HG03045 (cell line): Measurements from ENCODE around the gene AGBL4.

Experiments
- ATAC-seq: cut with Tn5 transposase; IDR thresholded peaks from one replicate; pipeline ENCODE4 v1.9.1; 2021; ENCODE audit warnings: mild to moderate bottlenecking, moderate library complexity; ENCODE audit not compliant: unreplicated experiment

AGBL4 gene

DNA sequence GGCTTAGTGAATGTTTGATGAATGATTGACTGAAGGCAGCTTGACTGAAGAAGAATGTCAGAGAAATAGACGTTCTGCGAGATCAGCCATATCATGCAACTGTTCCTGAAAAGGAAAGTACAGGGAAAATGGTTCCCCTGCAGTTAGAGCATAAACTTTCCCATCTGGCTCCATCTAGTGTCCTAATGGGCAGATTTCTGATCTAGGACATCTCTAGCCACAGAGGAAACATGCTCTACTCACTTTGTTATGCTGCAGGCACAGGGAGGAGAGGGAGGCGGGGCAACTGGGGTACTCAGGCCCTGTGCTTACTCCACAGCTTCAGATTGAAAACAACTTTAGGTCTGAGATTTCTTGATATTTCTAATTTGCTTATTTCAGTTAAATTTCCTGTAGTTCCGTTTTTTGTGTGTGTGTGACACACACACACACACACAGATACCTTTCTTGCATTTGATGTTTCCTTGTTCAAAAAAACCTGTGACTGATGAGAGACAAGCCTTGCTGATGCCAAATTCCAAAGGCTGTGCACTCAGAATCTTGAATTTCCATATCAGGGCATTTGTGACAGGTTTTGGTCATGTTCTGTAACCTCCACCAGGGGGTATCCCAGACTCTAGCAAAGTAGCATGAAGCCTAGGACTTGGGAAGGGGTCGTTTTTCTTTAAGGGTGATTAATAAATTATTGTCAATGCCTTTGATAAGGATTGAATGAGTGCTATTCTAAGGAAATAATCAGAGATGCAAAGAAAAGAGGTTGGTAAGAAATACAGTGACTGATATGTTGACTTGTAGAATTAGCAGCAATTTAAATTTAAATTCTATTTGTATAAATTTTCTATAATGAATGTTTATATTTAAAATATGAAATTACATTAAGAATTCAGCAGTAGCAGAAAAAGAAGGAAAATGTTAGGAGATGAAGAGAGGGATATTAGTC, 1107.4 kb downstream of the AGBL4 start:
- ATAC-seq: no peak

DNA sequence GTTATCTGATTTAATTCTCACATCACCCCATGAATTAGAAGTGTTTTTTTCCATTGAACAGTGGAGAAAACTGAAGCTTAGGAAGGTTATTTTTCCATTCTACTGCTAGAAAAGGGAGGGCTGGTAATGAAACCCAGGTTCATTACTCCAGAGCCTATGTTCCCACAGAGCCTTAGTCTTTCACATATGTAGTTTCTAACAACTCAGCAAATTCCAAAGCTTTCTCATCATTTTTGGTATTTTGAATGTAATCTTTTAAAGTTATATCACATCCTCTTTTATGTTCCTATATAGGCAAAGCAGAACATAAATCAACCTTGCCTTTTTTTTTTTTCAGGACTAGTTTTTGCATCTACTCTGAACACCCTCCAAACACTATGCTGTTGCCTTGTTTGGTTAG, 1115.1 kb downstream of the AGBL4 start:
- no peak for ATAC-seq

DNA sequence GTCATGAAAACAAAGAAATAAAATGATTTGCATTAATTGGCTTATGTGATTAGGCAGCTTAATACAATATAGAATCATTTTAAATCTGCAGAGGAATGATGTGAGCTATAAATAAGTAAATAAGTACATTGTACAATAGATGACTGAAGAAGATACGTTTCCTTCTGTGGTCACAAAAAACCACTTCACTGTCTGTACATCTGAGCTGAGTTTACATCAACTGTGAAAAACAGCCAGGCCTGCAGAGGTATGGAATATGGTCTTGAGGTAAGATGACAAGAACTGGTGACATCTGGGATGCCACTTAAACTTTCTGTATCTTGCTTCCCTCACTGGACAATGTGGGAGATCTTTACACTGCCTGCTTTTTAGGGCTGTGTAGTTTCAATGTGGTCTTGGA, 1117.0 kb downstream of the AGBL4 start:
- no peak for ATAC-seq

DNA sequence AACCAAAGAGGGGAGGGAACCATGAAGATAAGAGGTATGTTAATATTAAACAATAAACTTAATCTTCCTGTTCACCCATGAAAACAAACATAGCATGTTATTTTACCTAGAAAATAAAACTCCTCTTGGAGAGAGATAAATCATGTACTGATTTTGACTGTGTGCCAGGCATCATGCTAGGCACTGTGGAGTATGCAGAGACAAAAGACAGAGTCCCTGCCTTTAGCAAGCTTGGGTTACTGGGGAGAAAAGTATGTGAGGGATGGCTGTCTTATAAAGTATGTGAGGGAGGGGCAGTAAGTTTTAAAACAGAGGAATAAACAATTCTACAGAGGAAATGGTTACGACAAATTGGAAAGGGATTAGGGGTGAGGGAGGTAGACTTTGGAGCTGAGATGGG, 1117.6 kb downstream of the AGBL4 start:
- ATAC-seq: no peak

DNA sequence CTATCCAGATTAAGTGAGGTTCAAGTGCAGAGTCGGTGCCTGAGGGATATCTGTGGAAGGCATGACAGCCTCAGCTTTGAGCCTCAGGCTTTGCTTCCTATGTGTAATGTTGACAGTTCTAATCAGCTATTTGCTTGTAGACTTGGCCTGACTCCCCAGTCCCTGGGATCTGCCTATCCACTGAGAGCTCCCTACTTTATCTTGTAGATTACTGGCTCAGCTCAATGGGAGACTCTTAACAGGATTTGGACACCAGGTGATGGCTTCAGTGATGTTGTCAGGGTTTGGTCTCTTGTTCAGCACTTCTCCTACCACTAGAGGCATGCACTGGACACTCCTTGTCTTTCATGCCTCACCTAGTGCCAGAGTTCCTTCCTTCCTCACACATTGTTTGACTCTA, 1120.5 kb downstream of the AGBL4 start:
- ATAC-seq: no peak

DNA sequence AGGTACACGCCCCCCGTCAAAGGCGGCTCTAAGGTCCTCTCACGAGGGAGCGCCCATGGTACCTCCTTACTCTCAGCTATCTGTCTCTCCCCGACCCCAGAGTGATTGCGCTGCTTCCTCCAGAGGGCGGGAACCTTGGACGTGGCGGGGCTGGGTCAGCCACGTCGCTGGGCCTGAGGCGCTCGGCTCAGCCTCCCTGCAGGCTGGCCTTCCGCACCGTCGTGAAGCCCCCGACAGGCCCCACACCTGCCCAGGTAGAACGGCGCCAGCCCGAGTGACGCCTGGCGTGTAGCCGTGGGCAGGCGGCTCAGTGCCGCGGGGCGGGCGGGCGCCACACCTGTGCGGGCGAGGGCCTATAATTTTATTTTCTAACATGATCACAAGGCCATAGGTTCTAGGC, 1124.9 kb downstream of the AGBL4 start:
- ATAC-seq: no peak

DNA sequence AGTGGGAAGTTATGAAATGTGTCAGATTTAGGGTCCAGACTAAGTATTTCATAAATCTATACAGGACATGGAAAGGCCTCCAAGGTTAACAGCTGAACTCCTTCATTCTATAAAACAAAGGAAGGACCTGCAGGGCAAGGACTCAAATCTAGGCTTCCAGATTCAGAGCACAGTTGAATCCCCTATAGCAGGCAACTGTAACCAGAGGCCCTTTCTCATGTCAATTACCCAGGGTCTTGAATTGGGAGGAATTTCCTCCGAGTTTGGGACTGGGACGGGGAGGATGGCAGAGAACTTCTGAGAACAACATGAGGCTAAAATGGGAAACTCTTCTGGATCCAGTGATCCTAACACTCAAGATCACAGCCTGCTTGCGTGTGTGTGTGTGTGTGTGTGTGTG, 1134.1 kb downstream of the AGBL4 start:
- no peak for ATAC-seq

DNA sequence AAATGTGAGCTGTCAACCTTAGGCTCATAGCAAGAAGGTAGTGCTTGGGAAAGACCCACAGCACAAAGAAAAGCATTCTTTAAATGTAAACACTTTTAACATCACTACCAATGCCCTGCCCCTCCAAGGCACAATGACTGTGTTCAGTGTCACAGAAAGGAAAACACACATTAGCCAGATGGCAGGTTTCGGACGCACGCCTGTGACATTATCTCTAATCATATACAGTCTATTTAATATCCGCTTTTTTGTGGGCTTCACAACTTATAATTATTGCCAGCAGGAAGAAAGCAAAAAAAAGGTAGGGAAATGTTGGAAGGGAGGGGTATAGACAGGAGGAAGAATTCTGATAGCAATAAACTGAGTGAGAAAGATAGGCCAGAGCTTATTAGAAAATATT, 1134.7 kb downstream of the AGBL4 start:
- no peak for ATAC-seq

DNA sequence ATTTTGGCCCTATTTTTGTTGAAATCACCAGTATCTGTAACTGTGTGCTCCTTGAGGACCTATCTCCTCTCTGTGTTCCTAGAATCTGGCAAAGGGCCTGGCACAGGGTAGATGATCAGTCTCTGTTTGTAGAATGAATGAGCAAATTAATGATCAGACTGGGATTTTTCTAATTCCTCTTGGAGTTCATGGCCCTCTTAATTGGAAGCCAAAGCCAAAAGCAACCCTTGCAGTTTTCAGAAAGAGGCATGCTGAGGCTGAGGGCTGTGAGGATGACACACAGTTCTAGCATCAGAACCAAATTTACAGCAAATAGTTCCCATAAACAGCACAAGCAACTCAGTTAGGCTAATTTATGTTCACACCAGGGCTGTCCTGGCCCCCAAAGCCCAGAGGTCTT, 1136.0 kb downstream of the AGBL4 start:
- no peak for ATAC-seq

DNA sequence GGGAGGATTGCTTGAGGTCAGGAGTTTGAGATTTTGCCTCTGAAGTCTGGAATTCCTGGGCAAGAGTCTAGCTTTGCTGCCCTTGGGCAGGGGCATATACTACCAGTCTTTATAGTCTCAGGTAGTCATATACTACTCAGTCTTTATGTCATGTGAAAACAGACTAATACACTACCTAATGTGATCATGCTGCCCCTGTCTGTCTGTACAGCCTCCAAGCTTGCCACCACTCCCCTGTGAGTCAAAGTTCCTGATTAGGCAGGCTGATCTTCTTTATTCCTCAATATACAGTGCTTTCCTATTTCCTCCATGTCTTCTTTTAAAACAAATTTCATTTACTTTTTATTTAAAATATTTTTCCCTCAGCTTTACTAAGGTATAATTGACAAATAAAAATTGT, 1141.7 kb downstream of the AGBL4 start:
- ATAC-seq: no peak

DNA sequence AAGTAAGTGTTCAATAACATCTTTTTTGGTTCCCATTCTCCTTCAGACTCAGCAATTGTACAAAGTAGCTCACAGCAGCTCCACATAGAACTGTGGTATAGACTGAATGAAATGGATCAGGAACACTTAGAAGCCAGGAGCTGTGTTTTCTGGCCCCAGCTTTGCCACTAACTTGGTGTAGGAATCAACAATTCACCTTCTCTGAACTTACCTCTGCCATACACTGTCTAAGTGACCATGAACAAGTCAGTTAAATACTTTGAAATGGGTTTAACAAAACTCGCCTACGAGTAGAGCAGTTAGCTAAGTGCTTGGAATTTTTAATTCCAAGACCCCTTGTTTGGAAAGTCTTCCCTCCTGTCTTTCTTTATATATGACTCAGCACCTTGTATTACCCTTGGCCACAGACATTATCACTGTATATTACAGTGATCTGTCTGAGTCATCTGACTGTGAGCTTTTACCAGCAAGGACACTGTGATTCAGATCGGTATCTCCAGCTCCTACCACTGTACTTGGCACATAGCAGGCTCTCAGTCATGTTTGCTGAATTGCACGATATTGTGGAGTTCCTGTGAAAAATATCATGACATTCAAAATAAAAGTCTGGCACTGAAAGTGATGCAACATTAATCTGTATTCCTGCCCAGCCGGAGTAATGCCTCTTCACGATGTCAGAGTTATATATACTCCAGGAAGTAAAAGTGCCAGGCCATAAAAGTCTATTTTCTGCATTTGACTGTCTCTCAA, 1145.4 kb downstream of the AGBL4 start:
- no peak for ATAC-seq

DNA sequence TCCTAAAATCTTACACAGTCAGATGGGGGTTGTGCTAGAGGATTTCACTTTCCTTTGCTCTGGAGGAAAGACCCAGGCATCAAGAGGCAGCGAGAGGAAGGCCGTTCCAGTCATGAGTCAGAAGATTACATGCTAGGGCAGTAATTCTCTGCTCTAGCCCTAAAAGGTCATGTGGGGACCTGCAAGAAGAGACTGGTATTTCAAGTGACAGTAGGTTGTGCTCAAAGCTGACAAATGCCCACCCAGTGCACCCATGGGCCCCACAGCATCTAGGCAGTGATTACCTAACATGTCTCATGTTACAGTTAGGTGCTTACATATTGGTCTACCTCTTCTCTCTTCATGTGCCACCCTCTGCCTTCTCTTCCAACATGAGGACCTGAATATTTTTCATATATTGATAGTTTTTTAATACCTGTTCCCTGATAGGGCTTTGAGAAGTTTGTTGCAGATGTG, 1147.4 kb downstream of the AGBL4 start:
- ATAC-seq: no peak

DNA sequence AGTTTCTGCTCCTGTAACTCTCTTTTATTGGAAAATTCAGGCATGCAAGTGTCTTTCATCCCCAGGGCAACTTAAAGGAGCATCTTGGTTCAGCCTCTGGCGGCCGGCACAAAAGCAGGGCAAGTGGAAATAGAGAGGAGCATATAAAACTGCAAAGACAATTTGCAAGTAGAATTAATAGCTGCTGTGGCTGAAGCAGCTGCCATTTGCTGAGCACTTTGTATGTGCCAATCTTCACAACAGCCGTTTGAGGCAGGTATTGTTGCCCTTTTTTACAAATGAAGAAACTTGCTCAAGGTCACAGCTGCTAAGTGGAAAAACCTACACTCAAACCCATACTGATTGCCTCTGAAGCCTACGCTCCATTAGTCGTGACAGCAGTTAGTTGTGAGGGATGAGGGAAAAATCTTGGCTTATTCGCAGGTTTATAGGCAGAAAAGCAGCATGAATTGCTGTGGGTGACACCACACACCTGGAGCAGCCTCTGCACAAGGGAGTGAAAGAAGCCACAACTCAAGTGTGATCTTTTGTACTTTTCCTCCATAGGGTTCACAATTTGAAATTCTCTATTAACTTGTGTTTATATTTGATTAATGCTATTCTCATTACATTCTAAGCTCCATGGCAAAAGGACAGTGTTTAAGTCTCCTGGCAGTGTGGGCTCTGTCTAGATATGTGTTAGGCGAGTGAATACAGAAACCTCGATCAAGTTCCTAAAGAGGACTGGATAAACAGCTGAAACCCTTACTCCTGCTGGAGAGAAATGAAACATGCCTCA, 1148.0 kb downstream of the AGBL4 start:
- ATAC-seq: no peak

DNA sequence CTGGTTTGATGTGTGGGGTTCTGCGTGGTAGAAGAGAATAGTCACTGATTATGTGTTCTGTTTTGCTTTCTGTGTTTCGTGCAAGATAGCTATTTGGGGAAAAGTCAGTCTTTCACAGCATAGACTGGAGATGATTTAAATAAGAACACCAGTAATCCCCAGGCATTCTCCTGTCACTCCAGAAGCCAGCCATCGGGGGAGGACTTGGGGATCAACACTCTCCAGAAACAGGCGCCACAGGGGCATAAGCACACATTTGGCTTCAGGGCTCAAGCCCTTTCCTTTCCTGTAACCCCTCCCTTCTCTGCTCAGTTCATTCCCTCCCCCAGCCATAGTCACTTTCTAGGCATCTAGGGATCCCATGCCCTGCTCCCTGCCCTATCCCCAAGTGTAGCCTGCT, 1149.8 kb downstream of the AGBL4 start:
- ATAC-seq: no peak

DNA sequence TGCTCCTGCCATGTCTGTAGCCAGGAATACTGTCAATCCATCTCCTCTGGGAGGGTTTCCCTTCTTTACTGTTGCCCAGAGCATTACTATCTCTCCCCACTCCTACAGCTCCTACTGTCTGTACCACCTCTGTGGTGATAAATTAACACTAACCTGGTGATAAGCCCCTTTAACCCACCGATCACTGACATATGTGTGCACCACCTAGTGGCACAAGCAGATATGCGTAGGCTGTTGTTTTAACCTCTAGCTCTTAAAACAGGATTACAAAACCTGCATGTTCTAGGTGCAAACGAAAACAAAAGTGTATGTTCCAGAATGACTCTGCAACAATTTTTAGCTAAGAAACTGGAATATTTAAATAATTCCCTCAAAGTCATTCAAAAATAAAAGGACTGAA, 1153.2 kb downstream of the AGBL4 start:
- no peak for ATAC-seq

DNA sequence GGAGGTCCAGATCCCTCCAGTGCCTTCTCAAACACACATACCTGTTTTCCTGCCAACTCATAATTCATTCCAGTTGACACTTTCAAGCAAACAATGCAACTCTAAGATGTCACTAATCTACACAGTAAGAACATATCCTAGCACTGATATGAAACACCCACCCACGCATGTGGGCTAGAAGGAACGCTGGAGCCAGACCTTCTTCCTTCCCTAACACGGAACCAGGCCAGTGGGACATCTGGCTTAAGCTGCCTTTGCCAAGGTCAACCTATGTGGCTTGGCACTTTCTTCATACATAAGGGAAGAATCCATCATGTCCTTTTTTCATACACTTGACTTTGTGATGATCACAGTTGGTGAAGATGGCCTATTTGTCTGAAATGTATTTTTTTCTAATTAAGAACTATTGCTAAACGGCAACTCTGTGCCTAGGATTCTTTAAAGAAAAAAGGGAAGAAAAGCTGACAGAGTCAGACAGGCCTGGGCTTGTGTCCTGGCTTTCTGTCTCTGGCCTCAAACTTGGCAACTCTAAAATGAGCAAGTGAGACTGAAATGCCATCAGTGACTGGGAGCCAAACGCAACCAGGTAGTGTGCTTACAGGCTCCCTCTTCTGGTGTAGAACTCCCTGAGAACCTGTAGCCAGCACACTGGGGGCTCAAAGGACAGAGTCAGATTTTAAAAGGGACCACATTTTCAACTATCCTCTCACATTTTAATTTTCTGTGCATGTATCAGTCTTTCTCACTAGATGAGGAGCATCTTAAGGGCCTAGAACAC, 1154.4 kb downstream of the AGBL4 start:
- ATAC-seq: no peak

DNA sequence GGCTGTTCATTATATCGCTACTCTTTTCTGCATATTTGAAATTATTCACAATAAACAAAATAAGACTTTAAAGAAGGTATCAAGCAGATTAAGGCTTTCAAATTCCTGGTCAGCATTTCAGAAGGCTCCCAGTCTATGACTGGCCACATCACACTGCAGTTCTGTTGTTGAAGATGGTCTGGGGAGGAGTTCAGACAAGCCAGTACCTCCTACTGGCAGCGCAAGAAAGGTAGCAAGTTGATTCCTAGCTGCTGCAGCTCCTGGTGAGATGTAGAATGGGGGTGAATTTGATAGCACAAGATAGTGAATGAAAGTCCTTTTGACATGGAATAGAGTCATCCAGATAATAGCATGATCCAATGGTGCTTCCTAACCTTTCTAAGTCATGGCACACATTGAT, 1158.8 kb downstream of the AGBL4 start:
- no peak for ATAC-seq

DNA sequence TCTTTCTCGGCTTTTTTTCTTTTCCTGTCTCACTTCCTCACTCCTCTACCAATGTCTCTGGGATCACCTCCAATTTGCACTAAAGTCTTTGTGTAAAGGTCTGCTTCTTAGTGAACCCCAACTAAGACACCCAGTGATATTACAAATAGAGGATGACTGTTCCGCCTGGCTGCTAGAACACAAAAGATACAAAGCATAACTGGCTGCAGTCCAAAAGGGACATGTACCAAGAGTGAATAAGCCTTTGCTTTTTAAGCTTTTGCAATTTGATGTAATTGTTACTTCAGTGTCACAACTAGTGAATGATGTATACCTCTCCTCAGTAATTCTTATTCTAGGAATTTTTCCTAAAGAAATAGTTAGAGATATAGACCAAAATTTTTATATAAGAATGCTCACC, 1164.3 kb downstream of the AGBL4 start:
- ATAC-seq: no peak

DNA sequence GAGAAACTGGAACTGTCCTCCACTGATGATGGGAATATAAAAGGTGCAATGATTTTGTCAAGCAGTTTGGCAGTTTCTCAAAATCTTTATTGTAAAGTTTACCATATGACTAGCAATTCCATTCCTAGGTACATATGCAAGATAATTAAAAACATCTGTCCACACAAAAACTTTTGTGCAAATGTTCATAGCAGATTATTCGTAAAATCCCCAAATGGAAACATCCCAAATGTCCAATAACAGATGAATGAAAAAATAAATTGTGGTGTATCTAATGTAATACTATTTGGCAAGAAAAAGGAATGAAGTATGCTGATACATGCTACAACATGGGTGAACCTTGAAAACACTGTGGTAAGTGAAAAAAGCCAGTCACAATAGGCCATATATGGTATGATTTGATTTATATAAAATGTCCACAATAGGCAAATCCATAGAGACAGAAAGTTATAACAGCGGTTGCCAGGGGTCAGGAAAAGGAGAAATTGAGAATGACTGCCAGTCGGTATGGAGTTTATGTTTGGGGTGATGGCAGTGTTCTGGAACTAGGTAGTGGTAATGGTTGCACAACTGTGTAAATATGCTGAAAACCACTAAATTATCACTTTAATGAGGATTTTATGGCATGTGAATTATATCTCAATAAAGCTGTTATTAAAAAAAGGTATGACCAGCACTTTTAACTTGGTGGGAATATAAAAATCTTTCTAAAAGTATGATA, 1165.4 kb downstream of the AGBL4 start:
- no peak for ATAC-seq

DNA sequence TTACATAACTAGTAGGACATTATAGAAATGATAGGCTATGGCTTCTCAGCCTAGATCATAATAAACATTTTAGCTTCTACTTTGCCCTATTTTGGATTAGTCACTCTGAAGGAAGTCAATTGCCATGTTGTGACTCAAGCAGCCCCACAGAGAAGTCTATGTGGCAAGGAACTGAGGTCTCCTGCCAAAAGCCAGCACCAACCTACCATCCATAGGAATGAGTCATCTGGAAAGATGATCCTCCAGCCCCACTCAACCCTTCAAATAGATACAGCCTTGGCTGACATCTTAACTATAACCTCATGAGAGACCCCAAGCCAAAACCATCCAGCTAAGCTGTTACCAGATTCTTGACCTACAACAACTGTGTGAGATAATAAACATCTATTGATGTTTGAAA, 1170.7 kb downstream of the AGBL4 start:
- ATAC-seq: no peak
